Peyer's patch (tissue), 4 donors: ENCODE data around the gene ARCN1.

Experiments used
- CTCF ChIP-seq, 6 experiments: fragments of 450-650 bp in 4 of 6; fragments of 200-600 bp in 2 of 6; sonication (generic) in 1 of 6; IDR thresholded peaks; one replicate each; pipeline ENCODE4 v1.5.1; 2017 to 2019; ENCODE audit warnings: antibody characterized with exemption in 6 of 6, mild to moderate bottlenecking in 3 of 6, moderate library complexity in 1 of 6
- POLR2A ChIP-seq, 2 donors: fragments of 450-650 bp; IDR thresholded peaks; one replicate each; pipeline ENCODE4 v1.5.1; 2017; ENCODE audit warnings: antibody characterized with exemption in 2 of 2, mild to moderate bottlenecking in 2 of 2, moderate library complexity in 2 of 2

- TF ChIP-seq CTCF (IDR thresholded peaks at IDR 0.05) = no peak
- TF ChIP-seq POLR2A (IDR thresholded peaks at IDR 0.05) = no peak
Measured at GRCh38 chr11:118631142-118631909, 59.1 kb downstream of the ARCN1 start.
